Uterus (tissue), 4 donors: ENCODE results near the gene TNNI3. TPM values are rescaled to one million over a fixed set of nuclear protein-coding genes. Genes with fewer than 3 reads are reported as not detected.

Experiments used
- DNase-seq, 2 donors: peaks; one replicate each; pipeline ENCODE4 v3.0.0-alpha.2; 2019 to 2020
- H3K27ac ChIP-seq, 2 donors: fragments of 200-600 bp; sonication (generic); 1 replicate in 1 of 2; 2 replicates in 1 of 2; pipeline ENCODE4 v1.5.1; 2016 to 2018
- H3K27me3 ChIP-seq, 2 donors: fragments of 200-600 bp; sonication (generic); one replicate each; pipeline ENCODE4 v1.5.1; 2018 to 2019; ENCODE audit warnings: control low read depth in 1 of 2
- H3K36me3 ChIP-seq, 2 donors: fragments of 200-600 bp; sonication (generic); one replicate each; pipeline ENCODE4 v1.5.1; 2019; ENCODE audit warnings: control low read depth in 1 of 2
- H3K4me1 ChIP-seq, 2 donors: fragments of 200-600 bp; sonication (generic); one replicate each; pipeline ENCODE4 v1.5.1; 2018 to 2019; ENCODE audit warnings: control low read depth in 1 of 2
- H3K4me3 ChIP-seq, 2 donors: fragments of 200-600 bp; sonication (generic); 1 replicate in 1 of 2; 2 replicates in 1 of 2; pipeline ENCODE4 v1.5.1; 2018 to 2019; ENCODE audit warnings: mild to moderate bottlenecking in 1 of 2
- H3K9me3 ChIP-seq, 2 donors: fragments of 200-600 bp; sonication (generic); one replicate each; pipeline ENCODE4 v1.5.1; 2019; ENCODE audit warnings: control low read depth in 1 of 2
- CTCF ChIP-seq, 4 experiments: fragments of 200-600 bp in 2 of 4; fragments of 450-650 bp in 2 of 4; sonication (generic) in 2 of 4; IDR thresholded peaks; one replicate each; pipeline ENCODE4 v1.5.1; 2016 to 2019; ENCODE audit warnings: antibody characterized with exemption in 4 of 4, mild to moderate bottlenecking in 2 of 4, moderate library complexity in 1 of 4
- POLR2A ChIP-seq, 2 donors: fragments of 450-650 bp; IDR thresholded peaks; one replicate each; pipeline ENCODE4 v1.6.1; 2016; ENCODE audit warnings: antibody characterized with exemption in 2 of 2, mild to moderate bottlenecking in 1 of 2, moderate library complexity in 1 of 2
- intact Hi-C: fragments of 100-400 bp; cut with DNase I; formaldehyde crosslinking; loops from one replicate; pipeline ENCODE4 v1.15.1; 2023; ENCODE audit warnings: low total_unique reads
- microRNA-seq: library from miRNA; unstranded; fragments of <30 nt; microRNA quantifications from one replicate; pipeline ENCODE4, GENCODE V29; 2016; ENCODE audit warnings: borderline microRNAs expressed, borderline replicate concordance
- small RNA-seq: library from RNA; depleted of rRNA; stranded (forward); fragments of <200 nt; gene quantifications from one replicate; pipeline ENCODE3, GENCODE V24; 2016
- total RNA-seq, 4 donors: library from RNA; depleted of rRNA in 3 of 4; stranded (reverse); fragments of >200 nt in 3 of 4; gene quantifications; one replicate each; pipeline versions ENCODE4 v1.1.0 to v1.2.4, GENCODE V29; 2014 to 2023
- donor health status: DM: yes; HTN: yes; CAD: no.

The TNNI3 gene
- total RNA-seq, 4 donors from 2014 or later = 0.55 to 3.3 TPM; not detected in 2

- no peaks in the 10 kb centered on the region for H3K9me3 ChIP-seq
- TF ChIP-seq CTCF (IDR thresholded peaks at IDR 0.05) = no peak
- no peak for TF ChIP-seq POLR2A (IDR thresholded peaks at IDR 0.05)
- intact Hi-C loops = no loop called here
- no peak overlapping the region for H3K4me3 ChIP-seq
- H3K27ac ChIP-seq = no peak overlapping the region
- H3K4me1 ChIP-seq = peaks cover 0 to under 1% of the 10 kb centered on the region in 2 donors
- no peaks in the 10 kb centered on the region for H3K27me3 ChIP-seq
- H3K36me3 ChIP-seq = no peaks in the 10 kb centered on the region
- no peak for DNase-seq
These were observed 50.9 kb downstream of the TNNI3 start for GRCh38 chr19:55106591-55106990.

- intact Hi-C loops = no loop called here
- Histone ChIP-seq H3K36me3 (no peaks in the 10 kb centered on the region), H3K27me3 (no peaks in the 10 kb centered on the region), H3K27ac (no peak overlapping the region), H3K4me1 (no peaks in the 10 kb centered on the region), H3K4me3 (no peak overlapping the region), H3K9me3 (no peaks in the 10 kb centered on the region)
- DNase-seq = no peak
- TF ChIP-seq POLR2A (IDR thresholded peaks at IDR 0.05) = no peak
- TF ChIP-seq CTCF (IDR thresholded peaks at IDR 0.05) = no peak
These were observed 52.3 kb downstream of the TNNI3 start for GRCh38 chr19:55105237-55105636.

GRCh38 chr19:55103190-55103589, 54.3 kb downstream of the TNNI3 start:
- intact Hi-C loops = no loop called here
- no peaks in the 10 kb centered on the region for H3K9me3 ChIP-seq
- no peaks in the 10 kb centered on the region for H3K27me3 ChIP-seq
- H3K4me1 ChIP-seq = no peaks in the 10 kb centered on the region
- no peak overlapping the region for H3K27ac ChIP-seq
- H3K4me3 ChIP-seq = no peak overlapping the region
- no peaks in the 10 kb centered on the region for H3K36me3 ChIP-seq
- DNase-seq = no peak
- no peak for TF ChIP-seq POLR2A (IDR thresholded peaks at IDR 0.05)
- TF ChIP-seq CTCF (IDR thresholded peaks at IDR 0.05) = no peak

Small RNA genes within 50 kb of the gene (microRNA-seq; reads per million reads assigned to microRNA genes)
- not detected for gene MIR7975

Small RNA genes within 50 kb of the gene (small RNA-seq; reads per million reads assigned to genes)
- gene MIR7975 (not detected), gene RF01210 (not detected)

Other genes with a start within 250 kb of the TNNI3 start
- gene NLRP7, start 210.2 kb downstream of the TNNI3 start, total RNA-seq = 1 to 10 TPM in 1 of 4 donors, not detected in 3; 1.4 TPM
- gene NLRP2, start 191.4 kb downstream of the TNNI3 start, total RNA-seq = 1 to 10 TPM in 2 of 4 donors, not detected in 2; 1.2 to 8.4 TPM
- under 1 TPM in 2 of 4 donors, not detected in 2; 0.28 to 0.85 TPM for gene GP6, start 119.5 kb downstream of the TNNI3 start, total RNA-seq
- gene RDH13, start 94.6 kb downstream of the TNNI3 start, total RNA-seq = 10 to 100 TPM in 3 of 4 donors, 1 to 10 TPM in 1; 2.6 to 48.7 (median 17.1) TPM
- gene EPS8L1, start 81.9 kb downstream of the TNNI3 start, total RNA-seq = 10 to 100 TPM in 1 of 4 donors, 1 to 10 TPM in 2, not detected in 1; 4.2 to 22.4 (median 5.6) TPM
- gene PPP1R12C, start 40.1 kb downstream of the TNNI3 start, total RNA-seq = 100 to 1,000 TPM in 2 of 4 donors, 10 to 100 TPM in 2; 43.5 to 288 (median 116) TPM
- 1 to 10 TPM in 2 of 4 donors, not detected in 2; 2.5 to 9.3 TPM for gene TNNT1, start 8.5 kb downstream of the TNNI3 start, total RNA-seq
- 1 to 10 TPM in 3 of 4 donors, not detected in 1; 3.1 to 4.4 (median 3.9) TPM for gene DNAAF3, start 8.9 kb upstream of the TNNI3 start, total RNA-seq
- gene SYT5, start 22.6 kb upstream of the TNNI3 start, total RNA-seq = under 1 TPM in 1 of 4 donors, not detected in 3; 0.35 TPM
- 1 to 10 TPM in 2 of 4 donors, under 1 TPM in 1, not detected in 1; 0.29 to 3.8 (median 3.2) TPM for gene PTPRH, start 51.8 kb upstream of the TNNI3 start, total RNA-seq
- 1 to 10 TPM in 3 of 4 donors, not detected in 1; 1.8 to 7.9 (median 2.4) TPM for gene TMEM86B, start 71.0 kb upstream of the TNNI3 start, total RNA-seq
- 10 to 100 TPM in 2 of 4 donors, 1 to 10 TPM in 2; 5.6 to 70.4 (median 16.3) TPM for gene PPP6R1, start 101.3 kb upstream of the TNNI3 start, total RNA-seq
- 10 to 100 TPM in 3 of 4 donors, 1 to 10 TPM in 1; 1.3 to 37.4 (median 25.6) TPM for gene HSPBP1, start 122.4 kb upstream of the TNNI3 start, total RNA-seq
- gene BRSK1, start 126.3 kb upstream of the TNNI3 start, total RNA-seq = 10 to 100 TPM in 2 of 4 donors, 1 to 10 TPM in 1, not detected in 1; 4.1 to 17.1 (median 12.0) TPM
- gene TMEM150B, start 167.6 kb upstream of the TNNI3 start, total RNA-seq = 1 to 10 TPM in 1 of 4 donors, not detected in 3; 2.6 TPM
- gene KMT5C, start 182.1 kb upstream of the TNNI3 start, total RNA-seq = 10 to 100 TPM; 12.4 to 65.6 (median 15.9) TPM
- 1 to 10 TPM in 1 of 4 donors, under 1 TPM in 1, not detected in 2; 0.14 to 4.6 TPM for gene COX6B2, start 197.0 kb upstream of the TNNI3 start, total RNA-seq
- under 1 TPM in 1 of 4 donors, not detected in 3; 0.18 TPM for gene GARIN5B, start 205.5 kb upstream of the TNNI3 start, total RNA-seq
- gene IL11, start 212.7 kb upstream of the TNNI3 start, total RNA-seq = 1 to 10 TPM in 1 of 4 donors, not detected in 3; 1.6 TPM
- 1 to 10 TPM in 1 of 4 donors, not detected in 3; 1.1 TPM for gene TMEM190, start 219.1 kb upstream of the TNNI3 start, total RNA-seq
- gene TMEM238, start 226.6 kb upstream of the TNNI3 start, total RNA-seq = 1 to 10 TPM in 1 of 4 donors, under 1 TPM in 1, not detected in 2; 0.83 to 2.3 TPM
- gene RPL28, start 228.2 kb upstream of the TNNI3 start, total RNA-seq = 1,000 to 10,000 TPM in 1 of 4 donors, 100 to 1,000 TPM in 2, 10 to 100 TPM in 1; 20.7 to 1,084 (median 431) TPM